Fibroblast of lung (primary cell): ENCODE results near the gene CMSS1. TPM values are rescaled to one million over a fixed set of nuclear protein-coding genes. Genes with fewer than 3 reads are reported as not detected.

Experiments used
- DNase-seq, 2 donors: peaks; one replicate each; pipeline versions ENCODE4 v3.0.0 to v3.0.0-alpha.2; 2010; ENCODE audit warnings: low read depth in 2 of 2
- H2AFZ ChIP-seq: 2 replicates; pipeline ENCODE4 v1.5.1; 2012; ENCODE audit warnings: low read length, control low read depth, inconsistent platforms
- H3K27ac ChIP-seq: 2 replicates; pipeline ENCODE4 v1.5.1; 2011; ENCODE audit warnings: low read length, control low read depth; ENCODE audit not compliant: insufficient read depth
- H3K27me3 ChIP-seq: 2 replicates; pipeline ENCODE4 v1.5.1; 2011; ENCODE audit warnings: mild to moderate bottlenecking, low read length; ENCODE audit not compliant: control insufficient read depth, insufficient read depth
- H3K36me3 ChIP-seq: 2 replicates; pipeline ENCODE4 v1.5.1; 2011; ENCODE audit warnings: low read length; ENCODE audit not compliant: control insufficient read depth, insufficient read depth
- H3K4me1 ChIP-seq: 2 replicates; pipeline ENCODE4 v1.5.1; 2011; ENCODE audit warnings: low read length; ENCODE audit not compliant: control insufficient read depth, insufficient read depth; ENCODE audit errors: extremely low read depth
- H3K4me2 ChIP-seq: 2 replicates; pipeline ENCODE4 v1.5.1; 2011; ENCODE audit warnings: low read length, control low read depth; ENCODE audit not compliant: insufficient read depth; ENCODE audit errors: extremely low read depth
- H3K4me3 ChIP-seq, 4 experiments: fragments of 200-600 bp in 1 of 4; sonication (generic) in 1 of 4; replicated peaks in 1 of 4; 2 replicates each; pipeline ENCODE4 v1.5.1; 2011 to 2016; ENCODE audit warnings: low read length in 4 of 4, low read depth in 3 of 4, mild to moderate bottlenecking in 3 of 4, control low read depth in 2 of 4, inconsistent platforms in 1 of 4, mixed read lengths in 1 of 4; ENCODE audit not compliant: insufficient read depth in 1 of 4; ENCODE audit errors: control extremely low read depth in 1 of 4
- H3K79me2 ChIP-seq: 2 replicates; pipeline ENCODE4 v1.5.1; 2012; ENCODE audit warnings: mild to moderate bottlenecking, low read length, inconsistent platforms; ENCODE audit not compliant: control insufficient read depth, insufficient read depth
- H3K9ac ChIP-seq: 2 replicates; pipeline ENCODE4 v1.5.1; 2011; ENCODE audit warnings: mild to moderate bottlenecking, low read length, control low read depth; ENCODE audit not compliant: insufficient read depth
- H3K9me3 ChIP-seq: 2 replicates; pipeline ENCODE4 v1.5.1; 2012; ENCODE audit warnings: low read depth, low read length; ENCODE audit not compliant: control insufficient read depth, insufficient read depth
- H4K20me1 ChIP-seq: 2 replicates; pipeline ENCODE4 v1.5.1; 2011; ENCODE audit warnings: low read length; ENCODE audit not compliant: control insufficient read depth, insufficient read depth; ENCODE audit errors: extremely low read depth
- CTCF ChIP-seq, 2 donors: IDR thresholded peaks in 1 of 2; conservative IDR thresholded peaks in 1 of 2; 1 replicate in 1 of 2; 2 replicates in 1 of 2; pipeline ENCODE4 v1.5.1; 2011 to 2012; ENCODE audit warnings: low read length in 2 of 2, control low read depth in 1 of 2, inconsistent platforms in 1 of 2, low read depth in 1 of 2, mild to moderate bottlenecking in 1 of 2
- EZH2 ChIP-seq: IDR thresholded peaks from 2 replicates; pipeline ENCODE4 v1.5.1; 2012; ENCODE audit warnings: low read length, control low read depth, mild to moderate bottlenecking; ENCODE audit errors: missing control alignments
- polyA plus RNA-seq, 2 donors: library from polyadenylated mRNA; depleted of rRNA in 1 of 2; stranded (reverse) in 1 of 2; unstranded in 1 of 2; fragments of >200 nt; gene quantifications; 2 replicates each; pipeline ENCODE4 v1.2.1, GENCODE V29; 2011 to 2012; ENCODE audit warnings: missing spikeins in 1 of 2
- total RNA-seq: library from RNA; depleted of rRNA; stranded (reverse); fragments of >200 nt; gene quantifications from 2 replicates; pipeline ENCODE4 v1.2.1, GENCODE V29; 2014

The CMSS1 gene
- total and polyA plus RNA-seq, 2 donors (not counting 1 experiment from before 2014, with no cell fraction given) = 6.9 to 13.2 TPM

- peak; percentile 54 to 75 for DNase-seq
- Histone ChIP-seq H3K4me2 (no peak overlapping the region), H2AFZ (no peak overlapping the region)
Measured at GRCh38 chr3:99891610-99892285, 74.1 kb downstream of the CMSS1 start.

GRCh38 chr3:99892332-99892731, 74.7 kb downstream of the CMSS1 start:
- DNase-seq = no peak
- TF ChIP-seq CTCF (conservative IDR thresholded peaks at IDR 0.05 in 1 of 2, IDR thresholded peaks at IDR 0.05 in 1 of 2; ENCODE audit: low read depth in 1 of 2, low read length in 2 of 2) (no peak), EZH2 (no peak)
- Histone ChIP-seq H4K20me1 (no peaks in the 10 kb centered on the region), H3K79me2 (no peaks in the 10 kb centered on the region), H3K27me3 (no peaks in the 10 kb centered on the region), H3K9ac (no peak overlapping the region), H3K4me3 (no peak overlapping the region), H2AFZ (no peak overlapping the region), H3K36me3 (no peaks in the 10 kb centered on the region), H3K4me2 (no peak overlapping the region), H3K9me3 (no peaks in the 10 kb centered on the region), H3K27ac (no peak overlapping the region), H3K4me1 (no peaks in the 10 kb centered on the region)

More at GRCh38 chr3:99891610-99892285, 74.1 kb downstream of the CMSS1 start:
- H3K4me3 ChIP-seq = no peak overlapping the region
- no peaks in the 10 kb centered on the region for H3K4me1 ChIP-seq
- H3K36me3 ChIP-seq = no peaks in the 10 kb centered on the region
- H4K20me1 ChIP-seq = no peaks in the 10 kb centered on the region
- H3K79me2 ChIP-seq = no peaks in the 10 kb centered on the region
- no peak for TF ChIP-seq EZH2
- no peak for TF ChIP-seq CTCF (conservative IDR thresholded peaks at IDR 0.05 in 1 of 2, IDR thresholded peaks at IDR 0.05 in 1 of 2; ENCODE audit: low read depth in 1 of 2, low read length in 2 of 2)
- no peaks in the 10 kb centered on the region for H3K27me3 ChIP-seq
- H3K9me3 ChIP-seq = no peaks in the 10 kb centered on the region
- H3K9ac ChIP-seq = no peak overlapping the region
- no peak overlapping the region for H3K27ac ChIP-seq

- no peaks in the 10 kb centered on the region for H3K36me3 ChIP-seq
- H3K79me2 ChIP-seq = no peaks in the 10 kb centered on the region
- no peak overlapping the region for H3K4me3 ChIP-seq
- H3K4me1 ChIP-seq = peaks cover 2% of the 10 kb centered on the region
- no peaks in the 10 kb centered on the region for H3K27me3 ChIP-seq
- no peak for TF ChIP-seq EZH2
- TF ChIP-seq CTCF (conservative IDR thresholded peaks at IDR 0.05 in 1 of 2, IDR thresholded peaks at IDR 0.05 in 1 of 2; ENCODE audit: low read depth in 1 of 2, low read length in 2 of 2) = no peak
- no peak overlapping the region for H2AFZ ChIP-seq
- DNase-seq = peak in 1 of 2 donors; percentile 32
- H3K9me3 ChIP-seq = no peaks in the 10 kb centered on the region
- H3K27ac ChIP-seq = peak overlapping the region; percentile 60
- no peaks in the 10 kb centered on the region for H4K20me1 ChIP-seq
- H3K9ac ChIP-seq = no peak overlapping the region
- H3K4me2 ChIP-seq = no peak overlapping the region
Measured at GRCh38 chr3:99895131-99895696, 77.6 kb downstream of the CMSS1 start.
